Hepatocyte (in vitro differentiated cells): ENCODE results near the gene SNTG2.

ENCODE experiments used
- CTCF ChIP-seq: fragments of 200-600 bp; sonication (generic); IDR thresholded peaks from 2 replicates; pipeline ENCODE4 v1.5.1; 2016; ENCODE audit warnings: antibody characterized with exemption, mild to moderate bottlenecking; ENCODE audit not compliant: poor library complexity
- EZH2 ChIP-seq: fragments of 200-600 bp; sonication (generic); IDR thresholded peaks from 2 replicates; pipeline ENCODE4 v1.6.1; 2016; ENCODE audit warnings: antibody characterized with exemption, mild to moderate bottlenecking, borderline replicate concordance

GRCh38 chr2:1301056-1301455 lies 350.4 kb downstream of the SNTG2 start:
- TF ChIP-seq CTCF (no peak), EZH2 (no peak)
